ENCODE measurements around the gene ZNF280B. TPM values are rescaled to one million over a fixed set of nuclear protein-coding genes. Genes with fewer than 3 reads are reported as not detected.

Gene ZNF280B
- total RNA-seq, result 7.3 and 8.6 TPM in 2 replicates
- long read RNA-seq, full-length matches to known transcripts, result 5 of 7 reads
- long read RNA-seq, partial matches to known transcripts, result 0 of 7 reads
- long read RNA-seq, other reads (novel, unspliced or antisense), result 2 of 7 reads

DNA sequence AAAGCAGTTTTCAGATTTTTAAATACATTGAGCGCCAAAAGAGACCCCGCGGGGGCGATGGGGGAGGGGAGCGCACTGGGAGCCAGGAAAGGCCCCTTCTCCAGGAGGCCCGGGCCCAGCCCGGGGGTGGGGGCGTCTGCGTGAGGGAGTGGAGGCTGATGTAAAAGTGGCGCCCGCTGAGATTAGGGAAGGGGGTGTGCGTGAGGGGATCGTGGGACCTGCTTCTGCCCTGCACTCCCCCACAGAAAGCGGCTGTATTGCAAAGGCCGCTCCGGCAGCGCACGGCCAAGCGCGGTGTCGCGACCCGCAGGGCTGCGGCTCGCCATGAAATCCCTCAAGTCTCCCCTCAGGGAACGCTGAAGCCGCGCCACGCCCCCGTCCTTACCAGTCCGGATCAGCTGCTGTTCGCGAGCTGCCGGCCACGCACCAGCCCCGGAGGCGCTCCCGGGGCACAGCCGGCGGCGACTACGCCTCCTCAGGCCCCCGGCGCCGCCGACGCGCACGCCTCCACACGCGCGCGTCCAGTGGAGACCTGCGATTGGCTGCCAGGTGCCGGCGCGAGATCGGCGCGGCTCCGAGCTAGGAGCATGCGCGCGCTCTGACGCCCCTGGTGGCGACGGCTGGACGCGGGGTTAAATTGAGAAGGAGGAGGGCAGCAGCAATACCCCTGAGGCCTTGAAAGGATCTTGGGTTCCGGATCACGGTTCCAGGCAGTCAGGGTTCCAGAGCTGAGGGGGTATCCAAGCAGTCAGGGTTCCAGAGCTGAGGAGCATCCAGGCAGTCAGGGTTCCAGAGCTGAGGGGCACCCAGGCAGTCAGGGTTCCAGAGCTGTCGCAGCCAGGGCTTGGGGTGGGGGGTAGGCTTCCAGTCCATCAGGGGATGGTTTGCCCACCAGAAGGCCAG, at the start of gene ZNF280B:
Gene ZNF280B, minus strand, starts transcription at position 469 of the 903 bp plus-strand sequence. CDS start 19,344 bp downstream, outside the sequence.
- H3K4me1 Mint-ChIP-seq, result peaks cover 30% of the 10 kb centered on the region
- DNase-seq (ENCODE audit: low read depth, low spot score), result peak; percentile 82
- H3K27me3 Mint-ChIP-seq (ENCODE audit: low read depth), result peaks cover 25% of the 10 kb centered on the region
- H3K4me3 Mint-ChIP-seq, result peak within 1 kb of the TSS; percentile 91
- TF ChIP-seq, protein P1, sequence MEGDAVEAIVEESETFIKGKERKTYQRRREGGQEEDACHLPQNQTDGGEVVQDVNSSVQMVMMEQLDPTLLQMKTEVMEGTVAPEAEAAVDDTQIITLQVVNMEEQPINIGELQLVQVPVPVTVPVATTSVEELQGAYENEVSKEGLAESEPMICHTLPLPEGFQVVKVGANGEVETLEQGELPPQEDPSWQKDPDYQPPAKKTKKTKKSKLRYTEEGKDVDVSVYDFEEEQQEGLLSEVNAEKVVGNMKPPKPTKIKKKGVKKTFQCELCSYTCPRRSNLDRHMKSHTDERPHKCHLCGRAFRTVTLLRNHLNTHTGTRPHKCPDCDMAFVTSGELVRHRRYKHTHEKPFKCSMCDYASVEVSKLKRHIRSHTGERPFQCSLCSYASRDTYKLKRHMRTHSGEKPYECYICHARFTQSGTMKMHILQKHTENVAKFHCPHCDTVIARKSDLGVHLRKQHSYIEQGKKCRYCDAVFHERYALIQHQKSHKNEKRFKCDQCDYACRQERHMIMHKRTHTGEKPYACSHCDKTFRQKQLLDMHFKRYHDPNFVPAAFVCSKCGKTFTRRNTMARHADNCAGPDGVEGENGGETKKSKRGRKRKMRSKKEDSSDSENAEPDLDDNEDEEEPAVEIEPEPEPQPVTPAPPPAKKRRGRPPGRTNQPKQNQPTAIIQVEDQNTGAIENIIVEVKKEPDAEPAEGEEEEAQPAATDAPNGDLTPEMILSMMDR (conservative IDR thresholded peaks at IDR 0.05), result peak; percentile 72
- H3K27ac Mint-ChIP-seq (ENCODE audit: unreplicated experiment), result peak within 1 kb of the TSS; percentile 54
- H3K9me3 Mint-ChIP-seq, result no peaks in the 10 kb centered on the region
- H3K36me3 Mint-ChIP-seq (ENCODE audit: low read depth), result peaks cover 36% of the 10 kb centered on the region

DNA sequence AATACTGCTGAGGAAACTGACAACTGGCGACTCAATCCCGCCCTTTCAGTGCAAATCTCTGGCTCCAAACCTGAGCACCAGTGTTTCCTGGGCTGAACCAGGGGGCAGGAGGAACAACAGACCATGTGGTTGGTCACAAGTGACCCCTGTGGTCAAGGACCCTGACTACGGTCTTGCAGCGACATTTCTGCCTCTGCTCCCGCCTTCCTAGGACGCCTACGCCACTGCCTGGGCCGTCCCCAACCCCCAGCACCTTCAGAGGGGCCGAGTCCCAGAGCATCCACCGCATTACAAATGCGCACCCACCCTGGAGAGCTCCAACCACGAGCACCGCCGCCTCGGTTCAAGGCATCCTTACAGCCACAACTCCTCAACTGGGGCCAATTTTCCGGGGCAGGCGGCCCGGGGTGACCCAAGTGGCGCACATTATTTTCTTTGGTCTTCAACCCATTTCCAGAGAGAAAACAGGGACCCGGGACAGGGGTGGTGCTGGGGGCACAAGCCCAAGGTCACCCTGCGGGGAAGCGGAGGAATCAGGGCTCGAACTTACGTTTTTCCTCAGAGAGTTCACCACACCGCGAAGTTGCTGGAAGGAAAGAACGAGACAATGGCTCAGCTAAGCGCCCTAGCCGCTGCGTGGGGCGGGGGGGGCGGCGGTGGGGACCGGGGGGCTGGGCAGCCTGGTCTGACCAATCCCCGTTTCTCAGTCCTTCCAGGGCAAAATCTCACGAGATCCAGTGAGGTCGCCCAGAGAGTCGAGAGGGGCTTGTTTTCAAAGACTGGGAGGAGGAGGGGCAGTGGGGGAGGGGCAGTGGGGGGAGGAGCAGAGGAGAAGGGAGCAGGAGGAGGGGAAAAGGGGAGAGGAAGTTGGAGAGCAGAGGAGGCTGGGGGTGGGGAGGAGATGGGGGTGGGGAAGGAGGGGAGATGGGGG, 48.7 kb upstream of the ZNF280B start:
- TF ChIP-seq, protein P1 (conservative IDR thresholded peaks at IDR 0.05), result no peak
- Mint-ChIP-seq H3K4me1 (peaks cover 11% of the 10 kb centered on the region), H3K27me3 (ENCODE audit: low read depth) (peaks cover 16% of the 10 kb centered on the region), H3K4me3 (no peak overlapping the region), H3K9me3 (peaks cover 3% of the 10 kb centered on the region), H3K36me3 (ENCODE audit: low read depth) (no peaks in the 10 kb centered on the region), H3K27ac (ENCODE audit: unreplicated experiment) (no peak overlapping the region)
- no peak for DNase-seq (ENCODE audit: low read depth, low spot score)

GRCh38 chr22:22556578-22556977, 48.0 kb upstream of the ZNF280B start:
- H3K27me3 Mint-ChIP-seq (ENCODE audit: low read depth), result peaks cover 16% of the 10 kb centered on the region
- DNase-seq (ENCODE audit: low read depth, low spot score), result no peak
- no peaks in the 10 kb centered on the region for H3K36me3 Mint-ChIP-seq (ENCODE audit: low read depth)
- TF ChIP-seq, protein P1 (conservative IDR thresholded peaks at IDR 0.05), result no peak
- H3K4me3 Mint-ChIP-seq, result no peak overlapping the region
- H3K4me1 Mint-ChIP-seq, result peaks cover 11% of the 10 kb centered on the region
- H3K27ac Mint-ChIP-seq (ENCODE audit: unreplicated experiment), result no peak overlapping the region
- peaks cover 3% of the 10 kb centered on the region for H3K9me3 Mint-ChIP-seq

- Mint-ChIP-seq H3K4me3 (no peak overlapping the region), H3K27me3 (ENCODE audit: low read depth) (peaks cover 20% of the 10 kb centered on the region), H3K9me3 (peaks cover 3% of the 10 kb centered on the region), H3K36me3 (ENCODE audit: low read depth) (no peaks in the 10 kb centered on the region), H3K27ac (ENCODE audit: unreplicated experiment) (no peak overlapping the region), H3K4me1 (peaks cover 15% of the 10 kb centered on the region)
- DNase-seq (ENCODE audit: low read depth, low spot score), result no peak
- TF ChIP-seq, protein P1 (conservative IDR thresholded peaks at IDR 0.05), result no peak
Observed at GRCh38 chr22:22555596-22555995, 47.1 kb upstream of the ZNF280B start.

GRCh38 chr22:22554587-22555284, 46.2 kb upstream of the ZNF280B start:
- DNase-seq (ENCODE audit: low read depth, low spot score), result no peak
- peaks cover 27% of the 10 kb centered on the region for H3K27me3 Mint-ChIP-seq (ENCODE audit: low read depth)
- H3K4me3 Mint-ChIP-seq, result no peak overlapping the region
- no peak overlapping the region for H3K27ac Mint-ChIP-seq (ENCODE audit: unreplicated experiment)
- TF ChIP-seq, protein P1 (conservative IDR thresholded peaks at IDR 0.05), result no peak
- peaks cover 3% of the 10 kb centered on the region for H3K9me3 Mint-ChIP-seq
- peaks cover 15% of the 10 kb centered on the region for H3K4me1 Mint-ChIP-seq
- no peaks in the 10 kb centered on the region for H3K36me3 Mint-ChIP-seq (ENCODE audit: low read depth)

Data from neural crest cell (in vitro differentiated cells).